Mesenchymal stem cell (in vitro differentiated cells and primary cell): ENCODE data around the gene SCAPER.

Source experiments
- DNase-seq: peaks from one replicate; pipeline ENCODE4 v3.0.0-alpha.2; 2013
- H2AFZ ChIP-seq: one replicate; pipeline ENCODE4 v1.6.1; 2013; ENCODE audit warnings: low read depth, mild to moderate bottlenecking, control low read depth, inconsistent platforms, low read length, moderate library complexity
- H2AK5ac ChIP-seq: 2 replicates; pipeline ENCODE4 v1.6.1; 2013; ENCODE audit warnings: low read length, moderate library complexity, mild to moderate bottlenecking, inconsistent platforms; ENCODE audit not compliant: severe bottlenecking
- H2BK120ac ChIP-seq: one replicate; pipeline ENCODE4 v1.6.1; 2013; ENCODE audit warnings: low read depth, mild to moderate bottlenecking, inconsistent platforms, low read length, moderate library complexity
- H2BK12ac ChIP-seq, 2 experiments: one replicate each; pipeline ENCODE4 v1.6.1; 2013; ENCODE audit warnings: inconsistent platforms in 2 of 2, low read length in 2 of 2, mild to moderate bottlenecking in 2 of 2, moderate library complexity in 2 of 2, control low read depth in 1 of 2
- H2BK15ac ChIP-seq: one replicate; pipeline ENCODE4 v1.6.1; 2013; ENCODE audit warnings: mild to moderate bottlenecking, low read depth, inconsistent platforms; ENCODE audit not compliant: poor library complexity, severe bottlenecking
- H2BK5ac ChIP-seq: 2 replicates; pipeline ENCODE4 v1.6.1; 2013; ENCODE audit warnings: low read depth, mild to moderate bottlenecking, low read length, control low read depth, inconsistent platforms; ENCODE audit not compliant: poor library complexity, severe bottlenecking
- H3K14ac ChIP-seq, 2 experiments: one replicate each; pipeline ENCODE4 v1.6.1; 2013; ENCODE audit warnings: inconsistent platforms in 2 of 2, low read length in 2 of 2, control low read depth in 1 of 2, mild to moderate bottlenecking in 1 of 2, moderate library complexity in 1 of 2
- H3K18ac ChIP-seq, 2 experiments: one replicate each; pipeline ENCODE4 v1.6.1; 2013; ENCODE audit warnings: inconsistent platforms in 2 of 2, low read length in 2 of 2, control low read depth in 1 of 2, low read depth in 1 of 2, mild to moderate bottlenecking in 1 of 2
- H3K23ac ChIP-seq, 2 experiments: one replicate each; pipeline ENCODE4 v1.6.1; 2013; ENCODE audit warnings: inconsistent platforms in 2 of 2, low read length in 2 of 2, mild to moderate bottlenecking in 2 of 2, moderate library complexity in 2 of 2, control low read depth in 1 of 2
- H3K27ac ChIP-seq: 2 replicates; pipeline ENCODE4 v1.5.1; 2013; ENCODE audit warnings: mild to moderate bottlenecking, moderate library complexity, low read length, control low read depth, inconsistent platforms; ENCODE audit not compliant: poor library complexity, severe bottlenecking
- H3K27me3 ChIP-seq, 2 experiments: 2 replicates each; pipeline versions ENCODE4 v1.6.1 to v1.7.0; 2013; ENCODE audit warnings: low read length in 2 of 2, mild to moderate bottlenecking in 2 of 2, moderate library complexity in 2 of 2, control low read depth in 1 of 2, inconsistent platforms in 1 of 2; ENCODE audit not compliant: control insufficient read depth in 1 of 2, insufficient read depth in 1 of 2
- H3K36me3 ChIP-seq, 2 experiments: 2 replicates each; pipeline versions ENCODE4 v1.6.1 to v1.7.0; 2013; ENCODE audit warnings: low read length in 2 of 2, control low read depth in 1 of 2, inconsistent platforms in 1 of 2, low read depth in 1 of 2, mild to moderate bottlenecking in 1 of 2; ENCODE audit not compliant: insufficient read depth in 2 of 2, control insufficient read depth in 1 of 2
- H3K4ac ChIP-seq, 2 experiments: one replicate each; pipeline ENCODE4 v1.6.1; 2013; ENCODE audit warnings: inconsistent platforms in 2 of 2, low read length in 2 of 2, mild to moderate bottlenecking in 2 of 2, moderate library complexity in 2 of 2, control low read depth in 1 of 2, low read depth in 1 of 2
- H3K4me1 ChIP-seq: 2 replicates; pipeline ENCODE4 v1.6.1; 2013; ENCODE audit warnings: low read depth, low read length, control low read depth; ENCODE audit not compliant: control insufficient read depth, insufficient read depth
- H3K4me2 ChIP-seq: 2 replicates; pipeline ENCODE4 v1.6.1; 2013; ENCODE audit warnings: low read length, mild to moderate bottlenecking, inconsistent platforms; ENCODE audit not compliant: poor library complexity, severe bottlenecking
- H3K4me3 ChIP-seq, 2 experiments: 2 replicates each; pipeline versions ENCODE4 v1.5.1 to v1.7.0; 2013; ENCODE audit warnings: low read length in 2 of 2, mild to moderate bottlenecking in 2 of 2, control low read depth in 1 of 2, low read depth in 1 of 2; ENCODE audit not compliant: insufficient read depth in 1 of 2
- H3K79me1 ChIP-seq: replicated peaks from 2 replicates; pipeline ENCODE4 v1.6.1; 2013; ENCODE audit warnings: mild to moderate bottlenecking, control low read depth, low read length, inconsistent platforms; ENCODE audit not compliant: poor library complexity, severe bottlenecking
- H3K9ac ChIP-seq: 2 replicates; pipeline ENCODE4 v1.7.0; 2013; ENCODE audit warnings: mild to moderate bottlenecking, low read length, moderate library complexity
- H3K9me3 ChIP-seq: 2 replicates; pipeline ENCODE4 v1.7.0; 2013; ENCODE audit warnings: mild to moderate bottlenecking, low read length; ENCODE audit not compliant: control insufficient read depth
- H4K8ac ChIP-seq: one replicate; pipeline ENCODE4 v1.6.1; 2013; ENCODE audit warnings: inconsistent platforms, mild to moderate bottlenecking, low read length, moderate library complexity
- H4K91ac ChIP-seq: one replicate; pipeline ENCODE4 v1.6.1; 2013; ENCODE audit warnings: mild to moderate bottlenecking, low read length, inconsistent platforms
- WGBS: methylation state at CpG from one replicate; pipeline ENCODE4 v1.1.7; 2013; ENCODE audit warnings: mixed read lengths; 5-methylcytosine and 5-hydroxymethylcytosine counted together

The SCAPER gene

DNA sequence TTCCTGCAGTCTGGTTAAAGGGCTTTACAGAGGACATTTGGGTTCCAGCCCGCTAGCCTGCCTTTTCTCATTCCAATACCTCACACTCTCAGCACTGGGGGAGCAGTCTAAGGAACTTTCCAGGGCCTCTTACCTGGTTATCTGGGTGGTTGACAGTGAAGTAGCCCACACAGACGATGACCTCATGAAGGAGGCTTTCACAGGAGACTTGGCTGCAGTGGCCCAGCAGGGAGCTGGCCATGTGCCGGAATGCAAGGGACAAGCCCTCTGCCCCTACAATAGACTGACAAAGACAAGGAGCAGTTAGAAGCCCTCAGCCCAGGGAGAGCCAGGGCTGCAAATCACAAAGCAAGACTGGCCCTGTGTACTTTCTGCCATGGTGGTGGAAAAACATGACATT lies 529.1 kb downstream of the SCAPER start:
- Histone ChIP-seq H2AK5ac (no peak overlapping the region), H3K4me2 (no peak overlapping the region), H2BK15ac (no peak overlapping the region), H3K27me3 (no peaks in the 10 kb centered on the region), H2BK120ac (no peak overlapping the region), H3K9ac (no peak overlapping the region), H4K91ac (peak overlapping the region; percentile 39), H2AFZ (no peak overlapping the region), H4K8ac (peak overlapping the region; percentile 15), H3K9me3 (no peaks in the 10 kb centered on the region), H3K14ac (no peak overlapping the region), H3K4ac (no peak overlapping the region), H3K79me1 (no peaks in the 10 kb centered on the region), H3K23ac (no peak overlapping the region), H3K18ac (no peak overlapping the region), H3K4me1 (peaks cover 2% of the 10 kb centered on the region), H3K36me3 (no peaks in the 10 kb centered on the region), H2BK5ac (no peak overlapping the region), H2BK12ac (no peak overlapping the region), H3K27ac (no peak overlapping the region), H3K4me3 (no peak overlapping the region)
- WGBS: 80% methylated on average over 2 of the region's 3 CpGs
- DNase-seq: peak; percentile 4

DNA sequence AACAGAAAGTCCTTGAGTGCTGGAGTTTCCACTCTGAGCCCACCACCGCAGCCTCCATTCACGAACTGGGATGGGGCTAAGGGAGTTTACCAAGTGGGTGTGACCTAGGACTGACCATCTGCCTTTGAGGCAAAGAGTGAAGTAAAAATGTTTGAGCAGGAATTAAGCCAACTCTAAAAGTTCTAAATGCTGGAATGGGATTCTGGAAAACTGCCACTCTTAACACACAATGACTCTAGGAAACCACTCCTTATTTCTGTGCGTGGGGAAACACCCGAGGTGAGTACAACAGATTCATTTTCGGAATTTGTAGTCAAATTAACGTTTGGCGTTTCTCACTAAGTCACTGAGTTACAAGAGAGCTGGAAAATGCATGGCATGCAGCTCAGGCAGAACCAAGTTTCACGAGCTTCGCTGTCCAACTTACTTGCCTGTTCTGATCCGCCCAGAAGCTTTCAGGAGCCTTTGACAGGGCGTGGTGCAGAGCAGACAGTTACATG lies 537.0 kb downstream of the SCAPER start:
- Histone ChIP-seq H3K18ac (no peak overlapping the region), H2BK120ac (no peak overlapping the region), H4K91ac (no peak overlapping the region), H2BK15ac (no peak overlapping the region), H3K23ac (no peak overlapping the region), H3K27ac (no peak overlapping the region), H4K8ac (no peak overlapping the region), H3K27me3 (no peaks in the 10 kb centered on the region), H3K4me2 (no peak overlapping the region), H2AFZ (no peak overlapping the region), H3K79me1 (no peaks in the 10 kb centered on the region), H3K4me3 (no peak overlapping the region), H3K36me3 (no peaks in the 10 kb centered on the region), H3K9ac (no peak overlapping the region), H3K9me3 (no peaks in the 10 kb centered on the region), H3K4ac (no peak overlapping the region), H2BK5ac (no peak overlapping the region), H2BK12ac (no peak overlapping the region), H2AK5ac (no peak overlapping the region), H3K14ac (no peak overlapping the region), H3K4me1 (no peaks in the 10 kb centered on the region)
- 86% methylated on average over 11 of the region's 11 CpGs for WGBS
- DNase-seq: no peak

DNA sequence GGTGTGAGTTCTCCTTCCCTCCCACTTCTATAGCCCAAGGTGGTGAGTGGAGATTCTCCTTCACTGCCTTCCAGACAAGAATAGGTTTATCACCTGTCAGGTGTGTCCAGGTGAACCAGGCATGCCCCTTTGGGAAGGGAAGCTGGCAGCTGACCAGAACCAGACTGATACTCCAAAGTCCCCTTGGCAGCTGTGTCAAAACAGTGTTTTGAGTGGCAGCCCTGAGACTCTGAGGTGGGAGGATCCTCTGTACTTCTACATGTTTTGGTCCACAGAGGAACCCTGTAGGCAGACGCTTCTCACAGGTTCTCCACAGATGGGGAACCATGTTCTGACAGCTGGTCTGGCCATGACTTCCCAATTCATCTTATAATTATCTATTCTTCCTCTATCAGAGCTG lies 538.4 kb downstream of the SCAPER start:
- Histone ChIP-seq H2BK15ac (no peak overlapping the region), H2AFZ (no peak overlapping the region), H2AK5ac (no peak overlapping the region), H4K91ac (no peak overlapping the region), H2BK5ac (no peak overlapping the region), H3K9ac (no peak overlapping the region), H2BK120ac (no peak overlapping the region), H3K4me2 (no peak overlapping the region), H4K8ac (no peak overlapping the region), H2BK12ac (no peak overlapping the region), H3K4ac (no peak overlapping the region), H3K36me3 (no peaks in the 10 kb centered on the region), H3K14ac (no peak overlapping the region), H3K23ac (no peak overlapping the region), H3K4me1 (no peaks in the 10 kb centered on the region), H3K27ac (no peak overlapping the region), H3K27me3 (no peaks in the 10 kb centered on the region), H3K79me1 (no peaks in the 10 kb centered on the region), H3K9me3 (no peaks in the 10 kb centered on the region), H3K4me3 (no peak overlapping the region), H3K18ac (no peak overlapping the region)
- no peak for DNase-seq
- WGBS: 88% methylated on average over 1 of the region's 1 CpG

DNA sequence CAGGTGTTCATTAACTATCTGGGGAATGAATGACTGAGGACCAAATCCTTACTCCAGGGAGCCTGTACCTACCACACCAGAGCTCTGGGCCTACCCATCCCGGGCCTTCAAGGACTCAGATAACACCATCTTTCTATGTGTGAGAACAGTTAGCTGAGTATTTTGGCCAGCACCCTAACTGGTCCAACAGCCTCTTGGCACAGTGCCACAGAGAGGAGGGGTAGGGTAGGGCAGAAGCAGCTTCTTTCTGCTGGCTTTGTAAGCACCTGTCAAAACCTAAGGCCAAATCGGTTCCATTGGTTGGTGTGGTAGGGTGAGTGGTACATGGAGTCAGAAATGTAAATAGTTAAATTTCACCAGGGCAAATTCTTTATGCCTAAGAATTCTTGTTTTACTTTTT lies 541.9 kb downstream of the SCAPER start:
- no peak overlapping the region for H3K4me2 ChIP-seq
- no peaks in the 10 kb centered on the region for H3K79me1 ChIP-seq
- no peak overlapping the region for H3K18ac ChIP-seq
- no peak overlapping the region for H3K14ac ChIP-seq
- no peak overlapping the region for H3K23ac ChIP-seq
- no peak overlapping the region for H2BK12ac ChIP-seq
- 100% methylated on average over 1 of the region's 2 CpGs for WGBS
- no peak overlapping the region for H4K91ac ChIP-seq
- H3K9ac ChIP-seq: no peak overlapping the region
- no peak overlapping the region for H3K27ac ChIP-seq
- no peak overlapping the region for H2BK120ac ChIP-seq
- H3K4me3 ChIP-seq: no peak overlapping the region
- no peak overlapping the region for H2BK15ac ChIP-seq
- H3K4ac ChIP-seq: no peak overlapping the region
- no peak overlapping the region for H4K8ac ChIP-seq
- H2AFZ ChIP-seq: no peak overlapping the region
- no peak for DNase-seq
- H3K4me1 ChIP-seq: no peaks in the 10 kb centered on the region
- H2BK5ac ChIP-seq: no peak overlapping the region
- no peaks in the 10 kb centered on the region for H3K36me3 ChIP-seq
- H3K9me3 ChIP-seq: no peaks in the 10 kb centered on the region
- H2AK5ac ChIP-seq: no peak overlapping the region
- no peaks in the 10 kb centered on the region for H3K27me3 ChIP-seq
